ENCODE results near the gene CENPP.

DNA sequence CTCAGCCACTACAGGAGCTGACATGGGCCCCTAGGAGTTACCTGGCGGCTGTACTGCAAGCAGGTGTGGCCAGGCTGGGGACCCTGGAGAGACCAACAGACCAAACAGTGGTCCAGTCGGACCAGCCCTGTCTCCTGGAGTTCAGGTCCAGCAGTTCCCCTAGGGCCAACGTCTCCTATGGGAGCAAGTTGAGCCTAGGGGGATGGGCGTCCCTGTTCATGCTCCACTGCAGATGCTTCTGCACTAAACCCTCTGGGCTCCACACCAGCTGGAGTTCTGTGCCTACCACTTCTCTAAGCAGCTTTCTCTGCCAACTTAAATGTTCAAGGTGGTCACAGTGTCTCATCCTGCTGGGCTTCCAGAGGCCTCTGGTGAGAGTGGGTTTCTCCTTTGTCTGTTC is 119.1 kb downstream of the CENPP start:
- TF ChIP-seq, protein P1, sequence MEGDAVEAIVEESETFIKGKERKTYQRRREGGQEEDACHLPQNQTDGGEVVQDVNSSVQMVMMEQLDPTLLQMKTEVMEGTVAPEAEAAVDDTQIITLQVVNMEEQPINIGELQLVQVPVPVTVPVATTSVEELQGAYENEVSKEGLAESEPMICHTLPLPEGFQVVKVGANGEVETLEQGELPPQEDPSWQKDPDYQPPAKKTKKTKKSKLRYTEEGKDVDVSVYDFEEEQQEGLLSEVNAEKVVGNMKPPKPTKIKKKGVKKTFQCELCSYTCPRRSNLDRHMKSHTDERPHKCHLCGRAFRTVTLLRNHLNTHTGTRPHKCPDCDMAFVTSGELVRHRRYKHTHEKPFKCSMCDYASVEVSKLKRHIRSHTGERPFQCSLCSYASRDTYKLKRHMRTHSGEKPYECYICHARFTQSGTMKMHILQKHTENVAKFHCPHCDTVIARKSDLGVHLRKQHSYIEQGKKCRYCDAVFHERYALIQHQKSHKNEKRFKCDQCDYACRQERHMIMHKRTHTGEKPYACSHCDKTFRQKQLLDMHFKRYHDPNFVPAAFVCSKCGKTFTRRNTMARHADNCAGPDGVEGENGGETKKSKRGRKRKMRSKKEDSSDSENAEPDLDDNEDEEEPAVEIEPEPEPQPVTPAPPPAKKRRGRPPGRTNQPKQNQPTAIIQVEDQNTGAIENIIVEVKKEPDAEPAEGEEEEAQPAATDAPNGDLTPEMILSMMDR (IDR thresholded peaks at IDR 0.05): no peak
- TF ChIP-seq POLR2AphosphoS5 (IDR thresholded peaks at IDR 0.05): no peak

Data from suprapubic skin (tissue), 3 donors.